WTC11 (cell line): Measurements from ENCODE around the gene FRMD4B.

Source experiments
- ATF1 ChIP-seq: sonication (generic); formaldehyde crosslinking; IDR thresholded peaks from 2 replicates; pipeline ENCODE4 v1.8.1; 2023; ENCODE audit warnings: mild to moderate bottlenecking, moderate library complexity, missing genetic modification reagents
- CREM ChIP-seq: sonication (generic); formaldehyde crosslinking; IDR thresholded peaks from 2 replicates; pipeline ENCODE4 v1.8.1; 2022; ENCODE audit warnings: mild to moderate bottlenecking, missing genetic modification reagents, moderate library complexity
- CTCF ChIP-seq: fragments of 200-600 bp; IDR thresholded peaks from 2 replicates; pipeline ENCODE4 v1.8.0; 2022; ENCODE audit warnings: antibody characterized with exemption
- GABPB1 ChIP-seq: sonication (generic); formaldehyde crosslinking; IDR thresholded peaks from 2 replicates; pipeline ENCODE4 v1.8.1; 2023; ENCODE audit warnings: mild to moderate bottlenecking, missing genetic modification reagents
- IRF2 ChIP-seq: sonication (generic); formaldehyde crosslinking; IDR thresholded peaks from 2 replicates; pipeline ENCODE4 v1.8.0; 2022; ENCODE audit warnings: low read depth, missing genetic modification reagents, borderline replicate concordance
- NR1H2 ChIP-seq: sonication (generic); formaldehyde crosslinking; IDR thresholded peaks from 2 replicates; pipeline ENCODE4 v1.9.0; 2021; ENCODE audit warnings: mild to moderate bottlenecking, moderate library complexity, missing genetic modification reagents
- USF2 ChIP-seq: sonication (generic); formaldehyde crosslinking; IDR thresholded peaks from 2 replicates; pipeline ENCODE4 v1.8.1; 2023; ENCODE audit warnings: mild to moderate bottlenecking, missing genetic modification reagents, moderate library complexity
- ZNF121 ChIP-seq: sonication (generic); formaldehyde crosslinking; IDR thresholded peaks from 2 replicates; pipeline ENCODE4 v1.8.0; 2023; ENCODE audit warnings: missing genetic modification reagents
- TF ChIP-seq, protein P1 (sequence below): sonication (generic); formaldehyde crosslinking; IDR thresholded peaks from 2 replicates; pipeline ENCODE4 v1.8.0; 2022; ENCODE audit warnings: mild to moderate bottlenecking, missing genetic modification reagents
- TF ChIP-seq, protein P2 (sequence below): sonication (generic); formaldehyde crosslinking; IDR thresholded peaks from 2 replicates; pipeline ENCODE4 v1.8.1; 2022; ENCODE audit warnings: missing genetic modification reagents, borderline replicate concordance
- TF ChIP-seq, protein P3 (sequence below): sonication (generic); formaldehyde crosslinking; conservative IDR thresholded peaks from 2 replicates; pipeline ENCODE4 v1.8.1; 2023; ENCODE audit warnings: mild to moderate bottlenecking, low read depth, missing genetic modification reagents, moderate library complexity

DNA sequence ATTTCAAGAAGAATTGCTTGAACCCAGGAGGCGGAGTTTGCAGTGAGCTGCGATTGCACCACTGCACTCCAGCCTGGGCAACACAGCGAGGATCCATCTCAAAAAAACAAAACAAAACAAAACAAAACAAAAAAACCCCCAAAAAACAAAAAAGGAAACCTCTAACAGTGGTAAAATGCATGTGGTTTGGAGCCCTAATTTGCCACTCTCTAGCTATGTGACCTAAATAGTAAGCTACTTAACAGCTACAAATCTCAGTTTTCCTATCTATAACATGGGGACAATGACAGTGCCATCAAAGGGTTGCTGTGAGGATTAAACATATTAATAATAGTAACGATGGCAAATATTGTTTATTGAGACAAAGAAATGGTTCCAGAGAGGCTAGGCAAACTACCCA, 144.1 kb downstream of the FRMD4B start:
- TF ChIP-seq CTCF (no peak), ATF1 (CRISPR knock-in tag) (no peak), GABPB1 (no peak), CREM (CRISPR knock-in tag) (no peak), NR1H2 (CRISPR knock-in tag) (no peak), ZNF121 (CRISPR knock-in tag) (no peak), IRF2 (CRISPR knock-in tag) (no peak), USF2 (CRISPR knock-in tag) (no peak)
- TF ChIP-seq, protein P1, sequence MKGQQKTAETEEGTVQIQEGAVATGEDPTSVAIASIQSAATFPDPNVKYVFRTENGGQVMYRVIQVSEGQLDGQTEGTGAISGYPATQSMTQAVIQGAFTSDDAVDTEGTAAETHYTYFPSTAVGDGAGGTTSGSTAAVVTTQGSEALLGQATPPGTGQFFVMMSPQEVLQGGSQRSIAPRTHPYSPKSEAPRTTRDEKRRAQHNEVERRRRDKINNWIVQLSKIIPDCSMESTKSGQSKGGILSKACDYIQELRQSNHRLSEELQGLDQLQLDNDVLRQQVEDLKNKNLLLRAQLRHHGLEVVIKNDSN (CRISPR knock-in tag), result no peak
- TF ChIP-seq, protein P2, sequence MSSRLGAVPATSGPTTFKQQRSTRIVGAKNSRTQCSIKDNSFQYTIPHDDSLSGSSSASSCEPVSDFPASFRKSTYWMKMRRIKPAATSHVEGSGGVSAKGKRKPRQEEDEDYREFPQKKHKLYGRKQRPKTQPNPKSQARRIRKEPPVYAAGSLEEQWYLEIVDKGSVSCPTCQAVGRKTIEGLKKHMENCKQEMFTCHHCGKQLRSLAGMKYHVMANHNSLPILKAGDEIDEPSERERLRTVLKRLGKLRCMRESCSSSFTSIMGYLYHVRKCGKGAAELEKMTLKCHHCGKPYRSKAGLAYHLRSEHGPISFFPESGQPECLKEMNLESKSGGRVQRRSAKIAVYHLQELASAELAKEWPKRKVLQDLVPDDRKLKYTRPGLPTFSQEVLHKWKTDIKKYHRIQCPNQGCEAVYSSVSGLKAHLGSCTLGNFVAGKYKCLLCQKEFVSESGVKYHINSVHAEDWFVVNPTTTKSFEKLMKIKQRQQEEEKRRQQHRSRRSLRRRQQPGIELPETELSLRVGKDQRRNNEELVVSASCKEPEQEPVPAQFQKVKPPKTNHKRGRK, result no peak
- TF ChIP-seq, protein P3, sequence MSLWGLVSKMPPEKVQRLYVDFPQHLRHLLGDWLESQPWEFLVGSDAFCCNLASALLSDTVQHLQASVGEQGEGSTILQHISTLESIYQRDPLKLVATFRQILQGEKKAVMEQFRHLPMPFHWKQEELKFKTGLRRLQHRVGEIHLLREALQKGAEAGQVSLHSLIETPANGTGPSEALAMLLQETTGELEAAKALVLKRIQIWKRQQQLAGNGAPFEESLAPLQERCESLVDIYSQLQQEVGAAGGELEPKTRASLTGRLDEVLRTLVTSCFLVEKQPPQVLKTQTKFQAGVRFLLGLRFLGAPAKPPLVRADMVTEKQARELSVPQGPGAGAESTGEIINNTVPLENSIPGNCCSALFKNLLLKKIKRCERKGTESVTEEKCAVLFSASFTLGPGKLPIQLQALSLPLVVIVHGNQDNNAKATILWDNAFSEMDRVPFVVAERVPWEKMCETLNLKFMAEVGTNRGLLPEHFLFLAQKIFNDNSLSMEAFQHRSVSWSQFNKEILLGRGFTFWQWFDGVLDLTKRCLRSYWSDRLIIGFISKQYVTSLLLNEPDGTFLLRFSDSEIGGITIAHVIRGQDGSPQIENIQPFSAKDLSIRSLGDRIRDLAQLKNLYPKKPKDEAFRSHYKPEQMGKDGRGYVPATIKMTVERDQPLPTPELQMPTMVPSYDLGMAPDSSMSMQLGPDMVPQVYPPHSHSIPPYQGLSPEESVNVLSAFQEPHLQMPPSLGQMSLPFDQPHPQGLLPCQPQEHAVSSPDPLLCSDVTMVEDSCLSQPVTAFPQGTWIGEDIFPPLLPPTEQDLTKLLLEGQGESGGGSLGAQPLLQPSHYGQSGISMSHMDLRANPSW (CRISPR knock-in tag), result no peak
